WI38 (cell line): Measurements from ENCODE around the gene RREB1.

Experiments used
- H3K4me3 ChIP-seq: 2 replicates; pipeline ENCODE4 v1.5.1; 2011; ENCODE audit warnings: low read depth, mild to moderate bottlenecking, control low read depth, low read length
- TF ChIP-seq, protein P1 (sequence below): IDR thresholded peaks from 2 replicates; pipeline ENCODE4 v1.5.1; 2012; ENCODE audit warnings: low read depth, mild to moderate bottlenecking, control low read depth, low read length

Gene RREB1

GRCh38 chr6:7173843-7174503 is 66.2 kb downstream of the RREB1 start:
- H3K4me3 ChIP-seq: no peak overlapping the region
- TF ChIP-seq, protein P1, sequence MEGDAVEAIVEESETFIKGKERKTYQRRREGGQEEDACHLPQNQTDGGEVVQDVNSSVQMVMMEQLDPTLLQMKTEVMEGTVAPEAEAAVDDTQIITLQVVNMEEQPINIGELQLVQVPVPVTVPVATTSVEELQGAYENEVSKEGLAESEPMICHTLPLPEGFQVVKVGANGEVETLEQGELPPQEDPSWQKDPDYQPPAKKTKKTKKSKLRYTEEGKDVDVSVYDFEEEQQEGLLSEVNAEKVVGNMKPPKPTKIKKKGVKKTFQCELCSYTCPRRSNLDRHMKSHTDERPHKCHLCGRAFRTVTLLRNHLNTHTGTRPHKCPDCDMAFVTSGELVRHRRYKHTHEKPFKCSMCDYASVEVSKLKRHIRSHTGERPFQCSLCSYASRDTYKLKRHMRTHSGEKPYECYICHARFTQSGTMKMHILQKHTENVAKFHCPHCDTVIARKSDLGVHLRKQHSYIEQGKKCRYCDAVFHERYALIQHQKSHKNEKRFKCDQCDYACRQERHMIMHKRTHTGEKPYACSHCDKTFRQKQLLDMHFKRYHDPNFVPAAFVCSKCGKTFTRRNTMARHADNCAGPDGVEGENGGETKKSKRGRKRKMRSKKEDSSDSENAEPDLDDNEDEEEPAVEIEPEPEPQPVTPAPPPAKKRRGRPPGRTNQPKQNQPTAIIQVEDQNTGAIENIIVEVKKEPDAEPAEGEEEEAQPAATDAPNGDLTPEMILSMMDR: no peak

DNA sequence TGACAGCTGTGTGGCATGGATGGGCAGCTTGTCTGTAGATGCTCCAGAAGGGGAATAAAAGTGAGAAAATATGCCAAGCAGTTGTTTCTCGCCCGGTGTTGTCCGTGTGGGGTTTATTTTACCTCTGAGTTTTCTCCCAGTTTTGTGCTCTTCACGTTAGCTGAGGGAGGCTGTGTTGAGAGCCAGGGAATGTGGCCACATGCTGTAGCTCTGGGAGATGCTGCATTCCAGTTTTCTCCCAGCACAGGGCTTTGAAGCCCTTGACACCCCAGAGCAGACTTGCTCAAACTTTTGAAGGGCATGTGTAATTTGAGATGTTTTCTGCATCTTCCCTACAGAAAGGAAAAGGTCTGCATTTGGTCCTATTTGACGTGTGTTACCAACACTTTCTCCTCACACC is 67.7 kb downstream of the RREB1 start:
- no peak overlapping the region for H3K4me3 ChIP-seq
- TF ChIP-seq, protein P1: no peak

- no peak overlapping the region for H3K4me3 ChIP-seq
- TF ChIP-seq, protein P1: no peak
These were observed 68.4 kb downstream of the RREB1 start for GRCh38 chr6:7176208-7176607.

GRCh38 chr6:7178280-7178679 is 70.5 kb downstream of the RREB1 start:
- TF ChIP-seq, protein P1: no peak
- H3K4me3 ChIP-seq: no peak overlapping the region

DNA sequence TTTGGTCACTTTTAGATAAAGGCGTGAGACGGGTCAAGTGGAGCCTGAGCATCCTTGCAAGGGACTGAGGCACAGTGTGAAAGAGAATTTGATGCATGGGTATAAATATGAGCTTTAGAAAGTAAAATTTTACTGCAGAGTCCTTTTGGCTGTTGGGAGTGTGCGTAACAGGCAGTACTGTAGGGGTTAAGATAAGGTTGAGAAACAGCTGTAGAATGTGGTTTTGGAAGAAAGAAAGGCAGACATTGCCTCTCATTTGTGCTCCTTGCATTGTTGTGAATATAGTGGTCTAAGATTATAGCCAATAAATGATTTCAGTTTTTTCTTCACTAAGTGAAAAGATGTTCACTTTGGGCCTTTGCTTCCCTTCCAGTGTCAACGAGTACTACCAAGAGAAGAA is 73.0 kb downstream of the RREB1 start:
- H3K4me3 ChIP-seq: no peak overlapping the region
- TF ChIP-seq, protein P1: no peak

- TF ChIP-seq, protein P1: no peak
- no peak overlapping the region for H3K4me3 ChIP-seq
These were observed 75.9 kb downstream of the RREB1 start for GRCh38 chr6:7183707-7184106.

- TF ChIP-seq, protein P1: no peak
These were observed 76.7 kb downstream of the RREB1 start for GRCh38 chr6:7184502-7184901.

More at GRCh38 chr6:7184502-7184901, 76.7 kb downstream of the RREB1 start:
- H3K4me3 ChIP-seq: no peak overlapping the region
